ENCODE measurements around the gene PRPSAP1.

Gene PRPSAP1

DNA sequence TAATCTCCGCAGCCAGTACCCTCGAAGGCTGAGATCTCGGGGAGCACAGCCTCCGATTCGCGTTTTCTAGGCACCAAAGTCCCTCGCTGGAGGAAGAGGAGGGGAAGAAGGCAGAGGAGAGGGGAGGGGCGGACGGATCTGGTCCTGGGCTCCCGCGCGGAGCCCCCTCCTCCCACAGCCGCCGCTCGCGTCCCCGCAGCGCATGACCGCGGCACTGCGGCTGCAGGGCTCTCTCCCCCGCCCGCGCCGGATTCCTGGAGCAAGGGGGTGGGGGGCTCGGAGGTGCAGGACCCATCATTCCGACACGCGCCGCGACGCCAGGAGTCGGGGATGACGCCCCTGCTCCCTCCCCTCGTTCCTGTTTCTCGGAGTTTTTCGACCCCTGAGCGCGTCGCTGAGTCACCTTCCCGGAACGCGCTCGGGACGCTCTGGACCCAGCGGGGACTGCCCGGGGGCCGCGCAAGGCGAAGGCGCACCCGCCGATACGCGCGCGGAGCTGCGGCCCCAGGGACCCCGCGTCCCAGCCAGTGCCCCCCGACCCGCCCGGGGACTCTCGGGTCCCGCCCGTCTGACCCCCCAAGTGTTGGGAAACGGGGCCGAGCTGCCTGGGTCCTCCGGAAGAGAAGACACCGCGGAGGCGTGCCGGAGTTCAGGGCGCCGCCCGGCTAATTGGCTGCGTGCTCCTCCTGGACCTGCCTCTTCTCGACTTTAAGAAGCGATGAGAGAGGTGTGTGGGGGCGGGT is 29.3 kb upstream of the PRPSAP1 start:
- no peak for TF ChIP-seq CTCF (IDR thresholded peaks at IDR 0.05; ENCODE audit: borderline replicate concordance, insufficient read depth, low read depth, low read length)
- peak overlapping the region; percentile 56 for H3K4me3 ChIP-seq (ENCODE audit: low read depth, low read length)

DNA sequence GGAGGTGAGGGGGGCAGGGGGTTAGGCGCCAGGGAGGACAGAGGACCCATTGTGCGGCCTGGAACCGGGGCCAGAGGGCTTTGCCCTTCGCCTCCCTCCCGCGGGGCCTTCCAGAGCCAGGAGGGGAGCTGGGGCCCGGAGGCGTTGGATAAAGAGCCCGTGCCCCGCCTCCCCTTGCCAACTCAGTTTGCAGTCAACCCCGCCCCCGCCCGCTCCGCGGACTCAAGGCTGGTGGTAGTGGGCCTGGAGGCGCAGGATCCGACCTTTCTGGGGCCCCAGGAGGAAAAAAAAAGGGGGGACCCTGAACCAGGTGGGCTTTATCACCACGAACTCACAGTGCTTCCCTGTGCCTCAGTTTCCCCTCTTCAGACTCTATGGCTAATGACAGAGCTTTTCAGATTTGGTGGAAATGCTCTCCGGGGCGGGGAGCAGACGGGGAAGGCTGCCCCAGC is 28.7 kb upstream of the PRPSAP1 start:
- TF ChIP-seq CTCF (IDR thresholded peaks at IDR 0.05; ENCODE audit: borderline replicate concordance, insufficient read depth, low read depth, low read length), result no peak
- no peak overlapping the region for H3K4me3 ChIP-seq (ENCODE audit: low read depth, low read length)

DNA sequence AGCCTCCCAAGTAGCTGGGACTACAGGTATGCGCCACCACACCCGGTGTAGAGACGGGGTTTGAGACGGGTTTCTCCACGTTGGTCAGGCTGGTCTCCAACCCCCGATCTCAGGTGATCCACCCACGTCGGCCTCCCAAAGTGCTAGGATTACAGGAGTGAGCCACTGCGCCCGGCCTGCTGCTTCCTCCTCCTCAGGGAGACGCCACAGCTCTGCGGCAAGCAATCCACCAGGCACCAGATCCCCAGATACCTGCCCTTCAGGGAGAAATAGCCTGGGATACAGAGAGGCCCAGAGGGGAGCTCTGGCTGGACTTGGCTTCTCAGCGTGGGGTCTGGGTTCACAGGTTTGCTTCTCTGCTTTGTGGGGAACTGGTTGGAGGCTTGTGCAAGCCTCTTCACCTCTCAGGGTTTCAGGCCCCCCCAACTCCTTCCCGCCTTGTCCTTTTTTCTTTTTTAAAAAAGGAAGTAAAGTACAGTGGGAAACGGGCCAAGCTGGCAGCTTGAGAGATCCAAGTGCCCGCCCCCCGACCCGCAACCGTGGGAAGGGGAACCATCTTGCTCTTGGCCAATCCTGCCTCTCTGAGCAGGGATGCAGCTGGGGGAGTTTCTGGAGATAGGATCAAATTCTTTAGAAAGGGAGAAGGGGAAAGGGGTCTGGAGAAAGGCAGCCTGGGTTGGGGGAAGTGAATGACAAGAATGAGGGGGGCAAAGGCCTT is 28.1 kb upstream of the PRPSAP1 start:
- TF ChIP-seq CTCF (IDR thresholded peaks at IDR 0.05; ENCODE audit: borderline replicate concordance, insufficient read depth, low read depth, low read length), result no peak
- H3K4me3 ChIP-seq (ENCODE audit: low read depth, low read length), result no peak overlapping the region

DNA sequence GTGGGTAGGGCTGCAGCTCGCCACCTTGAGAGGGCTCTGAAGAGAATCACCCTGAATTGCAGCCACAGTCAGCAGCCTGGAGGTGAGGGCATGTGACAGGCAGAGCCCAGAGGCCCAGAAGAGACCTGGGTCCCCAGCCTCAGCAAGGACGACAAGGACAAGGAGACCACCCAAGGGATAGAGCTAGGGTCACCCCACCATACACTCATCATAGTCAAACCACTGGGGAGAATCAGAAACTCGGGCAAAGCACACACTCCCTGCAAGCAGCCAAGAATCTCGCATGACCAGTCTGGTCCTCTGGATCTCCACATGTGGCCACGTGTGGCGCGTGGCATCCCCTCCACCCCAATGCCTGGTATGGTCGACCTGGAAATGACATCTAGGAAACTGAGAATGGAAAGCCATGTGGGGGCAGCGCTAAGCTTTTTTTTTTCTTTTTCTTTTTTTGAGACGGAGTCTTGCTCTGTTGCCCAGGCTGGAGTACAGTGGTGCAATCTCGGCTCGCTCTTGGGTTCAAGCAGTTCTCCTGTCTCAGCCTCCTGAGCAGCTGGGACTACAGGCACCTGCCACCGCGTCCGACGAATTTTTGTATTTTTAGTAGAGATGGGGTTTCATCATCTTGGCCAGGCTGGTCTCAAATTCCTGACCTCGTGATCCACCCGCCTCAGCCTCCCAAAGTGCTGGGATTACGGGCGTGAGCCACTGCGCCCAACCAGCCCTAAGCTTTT is 26.1 kb upstream of the PRPSAP1 start:
- no peak for TF ChIP-seq CTCF (IDR thresholded peaks at IDR 0.05; ENCODE audit: borderline replicate concordance, insufficient read depth, low read depth, low read length)
- H3K4me3 ChIP-seq (ENCODE audit: low read depth, low read length), result no peak overlapping the region

DNA sequence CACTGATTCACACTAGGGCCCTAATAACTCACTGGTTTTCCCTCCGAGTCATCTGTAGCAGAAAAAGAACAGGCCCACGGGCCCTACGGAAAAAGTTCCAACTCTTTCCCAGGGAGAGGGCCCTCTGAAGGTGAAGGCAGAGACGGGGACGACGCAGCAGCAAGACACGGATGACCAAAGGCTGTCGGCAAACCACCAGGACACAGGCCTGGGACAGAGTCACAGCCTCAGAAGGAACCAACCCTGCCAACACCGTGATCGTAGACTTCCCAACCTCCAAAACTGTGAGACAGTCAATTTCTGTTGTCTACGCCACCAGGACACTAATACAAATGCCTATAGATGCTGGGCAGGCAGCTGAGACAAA is 25.5 kb upstream of the PRPSAP1 start:
- no peak overlapping the region for H3K4me3 ChIP-seq (ENCODE audit: low read depth, low read length)

More for the DNA sequence above, 25.5 kb upstream of the PRPSAP1 start:
- TF ChIP-seq CTCF (IDR thresholded peaks at IDR 0.05; ENCODE audit: borderline replicate concordance, insufficient read depth, low read depth, low read length), result no peak

Data from GM12875 (cell line).